ENCODE data around the gene SPG21.

GRCh38 chr15:65021488-65021887 lies 31.8 kb upstream of the SPG21 start:
- no peak for TF ChIP-seq EP300 (IDR thresholded peaks at IDR 0.05)
- no peak for TF ChIP-seq POLR2A (IDR thresholded peaks at IDR 0.05)
- no peak for TF ChIP-seq CTCF (IDR thresholded peaks at IDR 0.05)
- no peak for TF ChIP-seq POLR2AphosphoS5 (IDR thresholded peaks at IDR 0.05)

All from sigmoid colon (tissue), 4 donors.